HG02571 (cell line): ENCODE results near the gene IFITM2.
A peak's percentile ranks its signal among the peaks of the same experiment; 100 is the strongest.
"Not testable (repeated sequence)": the region's sequence is repeated elsewhere in the genome, so short reads cannot be mapped to it uniquely, and the experiment has no call there.

Source experiments
- ATAC-seq: cut with Tn5 transposase; IDR thresholded peaks from one replicate; pipeline ENCODE4 v1.9.1; 2021; ENCODE audit warnings: mild to moderate bottlenecking, moderate library complexity; ENCODE audit not compliant: unreplicated experiment

Gene IFITM2

DNA sequence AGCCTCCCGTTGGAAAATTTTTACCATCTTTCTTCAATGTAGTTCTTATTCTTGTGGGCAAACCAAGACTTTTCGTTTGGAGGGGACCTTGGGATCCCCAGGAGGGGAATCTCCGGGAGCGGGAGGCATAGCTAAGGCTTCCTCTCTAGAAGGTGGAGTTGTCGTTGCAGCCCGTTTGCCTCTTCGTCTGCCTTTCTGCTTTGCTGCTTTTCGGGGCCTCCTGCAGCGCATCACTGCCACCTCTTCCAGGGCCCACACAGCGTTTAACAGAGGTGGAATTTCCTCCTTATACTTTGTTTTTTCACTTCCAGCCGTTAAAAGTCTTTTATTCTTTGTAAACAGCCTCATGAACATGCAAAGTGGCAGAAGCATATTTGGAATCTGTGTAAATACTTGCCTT is 16.5 kb downstream of the IFITM2 start:
- ATAC-seq: no peak

DNA sequence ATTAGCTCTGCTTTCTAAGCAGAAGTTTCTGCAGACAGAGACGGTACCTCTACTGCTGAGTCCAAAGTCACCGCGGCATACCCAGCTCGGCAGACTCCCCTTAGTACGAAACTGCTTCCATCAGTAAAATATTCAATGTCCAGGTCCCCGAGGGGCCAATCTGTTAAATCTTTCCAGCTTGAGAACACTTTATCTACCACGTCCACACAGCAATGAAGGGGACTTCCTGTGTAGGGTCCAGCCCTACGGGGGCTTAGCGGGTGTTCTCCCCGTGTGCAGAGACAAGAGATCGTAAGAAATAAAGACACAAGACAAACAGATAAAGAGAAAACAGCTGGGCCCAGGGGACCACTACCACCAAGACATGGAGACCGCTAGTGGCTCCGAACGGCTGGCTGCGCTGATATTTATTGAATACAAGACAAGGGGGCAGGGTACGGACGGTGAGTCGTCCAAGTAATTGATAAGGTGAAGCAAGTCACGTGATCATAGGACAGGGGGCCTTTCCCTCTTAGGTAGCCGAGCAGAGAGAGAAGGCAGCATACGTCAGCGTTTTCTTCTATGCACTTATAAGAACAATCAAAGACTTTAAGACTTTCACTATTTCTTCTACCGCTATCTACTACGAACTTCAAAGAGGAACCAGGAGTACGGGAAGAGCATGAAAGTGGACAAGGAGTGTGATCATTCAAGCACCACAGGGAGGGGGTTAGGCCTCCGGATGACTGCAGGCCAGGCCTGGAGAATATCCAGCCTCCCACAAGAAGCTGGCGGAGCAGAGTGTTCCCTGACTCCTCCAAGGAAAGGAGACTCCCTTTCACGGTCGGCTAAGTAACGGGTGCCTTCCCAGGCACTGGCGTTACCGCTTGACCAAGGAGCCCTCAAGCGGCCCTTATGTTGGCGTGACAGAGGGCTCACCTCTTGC is 17.2 kb downstream of the IFITM2 start:
- ATAC-seq: not testable (repeated sequence)

DNA sequence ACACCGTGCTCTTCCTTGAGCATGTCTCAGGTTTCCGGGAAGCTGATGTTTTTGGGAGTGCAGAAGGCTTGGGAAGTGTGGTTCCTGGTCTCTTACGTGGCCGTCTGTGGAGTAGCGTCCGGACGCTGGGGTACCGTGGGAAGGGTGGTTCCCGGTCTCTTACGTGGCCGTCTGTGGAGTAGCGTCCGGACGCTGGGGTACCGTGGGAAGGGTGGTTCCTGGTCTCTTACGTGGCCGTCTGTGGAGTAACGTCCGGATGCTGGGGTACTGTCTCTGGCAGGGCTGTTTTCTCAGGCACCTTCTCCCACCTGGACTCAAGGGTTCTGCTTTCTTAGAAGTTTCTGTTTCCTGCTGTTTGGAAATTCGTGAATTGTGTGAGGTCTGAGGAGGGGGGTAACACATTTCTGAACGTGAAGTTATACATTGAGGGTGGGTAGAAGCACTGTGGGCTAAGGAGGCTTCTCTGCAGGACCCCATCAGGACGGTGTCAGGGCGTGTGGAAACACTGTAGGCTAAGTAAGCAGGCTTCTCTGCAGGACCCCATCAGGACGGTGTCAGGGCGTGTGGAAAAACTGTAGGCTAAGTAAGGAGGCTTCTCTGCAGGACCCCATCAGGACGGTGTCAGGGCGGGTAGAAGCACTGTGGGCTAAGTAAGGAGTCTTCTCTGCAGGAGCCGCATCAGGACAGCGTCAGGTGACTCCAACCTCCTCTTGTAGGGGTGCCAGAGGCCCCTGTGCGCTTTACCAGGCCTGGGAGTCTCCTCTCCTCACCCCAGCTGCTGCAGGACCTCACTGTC is 18.4 kb downstream of the IFITM2 start:
- ATAC-seq: no peak

DNA sequence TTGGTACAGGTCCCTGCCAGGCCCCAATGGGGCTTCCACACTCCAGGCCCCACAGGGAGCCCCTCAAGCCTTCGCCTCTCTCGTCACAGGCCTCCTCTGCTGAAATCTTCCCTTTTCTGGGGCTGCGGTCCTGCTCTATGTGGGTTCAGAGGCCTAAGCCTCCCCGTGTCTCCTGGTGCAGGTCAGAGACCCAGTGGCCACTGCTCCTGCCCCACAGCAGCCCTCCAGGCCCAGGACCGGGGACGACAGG is 18.9 kb downstream of the IFITM2 start:
- no peak for ATAC-seq

DNA sequence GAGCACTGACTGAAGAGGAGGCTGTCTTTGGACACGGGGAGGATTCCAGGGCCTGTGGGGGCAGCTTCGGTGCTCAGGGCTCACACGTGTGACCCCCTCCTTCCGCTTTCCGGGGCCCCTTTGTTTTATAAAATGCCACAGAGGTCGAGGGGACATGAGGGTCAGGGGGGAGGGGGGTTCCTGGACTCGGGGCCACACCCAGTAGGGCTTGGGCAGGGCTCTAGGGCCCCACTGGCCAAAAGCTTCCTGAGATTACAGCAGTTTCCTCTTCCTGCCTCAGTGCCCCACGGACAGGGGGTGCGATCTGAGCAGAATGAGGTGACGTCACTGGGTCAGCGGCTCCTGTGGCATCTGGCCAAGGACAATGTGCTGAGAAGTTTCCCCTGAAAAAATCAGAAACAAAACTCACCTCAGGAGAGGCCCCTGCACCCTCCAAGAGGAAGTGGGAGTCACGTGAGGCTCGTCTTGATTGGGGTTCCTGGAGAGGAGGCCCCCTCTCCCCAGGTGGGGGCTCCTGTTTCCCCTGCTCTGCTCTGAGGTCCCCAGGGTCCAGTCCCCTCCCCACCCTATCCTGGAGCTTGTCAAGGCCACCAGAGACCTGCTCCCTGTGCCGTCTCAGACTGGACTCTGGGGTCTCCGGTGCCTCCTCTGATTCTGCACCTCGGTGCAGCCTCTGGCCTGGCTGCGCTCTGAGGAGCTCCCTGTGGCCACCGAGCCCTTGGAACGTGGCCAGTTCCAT is 19.4 kb downstream of the IFITM2 start:
- peak; percentile 59 for ATAC-seq

DNA sequence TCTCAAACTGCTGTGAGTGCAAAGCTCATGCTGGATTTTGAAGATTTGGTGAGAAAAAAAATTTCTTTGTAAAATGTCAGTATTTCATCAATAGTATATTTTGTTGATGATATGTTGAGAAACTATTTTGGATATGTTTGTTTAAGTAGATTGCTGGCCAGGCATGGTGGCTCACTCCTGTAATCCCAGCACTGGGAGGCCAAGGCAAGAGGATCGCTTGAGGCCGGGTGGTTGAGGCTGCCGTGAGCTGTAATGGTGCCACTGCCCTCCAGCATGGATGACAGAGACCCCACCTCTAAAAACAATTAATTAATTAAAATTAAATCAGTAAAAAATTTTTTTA is 19.9 kb downstream of the IFITM2 start:
- no peak for ATAC-seq

DNA sequence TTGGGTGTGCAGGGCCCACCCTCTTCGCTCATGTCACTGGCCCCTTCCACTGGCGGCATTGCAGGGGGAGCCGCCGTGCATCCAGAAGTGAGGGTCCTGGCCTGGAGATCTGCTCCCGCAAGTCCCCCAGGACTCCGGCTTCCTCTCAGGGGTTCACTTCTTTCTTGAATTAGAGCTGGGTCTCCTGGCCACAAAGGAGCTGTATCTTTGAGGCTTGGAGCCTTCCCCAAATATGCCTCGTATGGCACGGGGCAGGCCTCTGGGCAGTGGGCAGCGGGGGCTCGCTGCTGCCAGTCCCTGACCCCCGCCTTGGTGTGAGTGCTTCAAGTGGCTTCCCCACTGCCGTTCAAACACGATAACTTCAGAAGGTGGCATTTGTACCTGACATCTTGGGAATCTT is 20.4 kb downstream of the IFITM2 start:
- ATAC-seq: no peak

DNA sequence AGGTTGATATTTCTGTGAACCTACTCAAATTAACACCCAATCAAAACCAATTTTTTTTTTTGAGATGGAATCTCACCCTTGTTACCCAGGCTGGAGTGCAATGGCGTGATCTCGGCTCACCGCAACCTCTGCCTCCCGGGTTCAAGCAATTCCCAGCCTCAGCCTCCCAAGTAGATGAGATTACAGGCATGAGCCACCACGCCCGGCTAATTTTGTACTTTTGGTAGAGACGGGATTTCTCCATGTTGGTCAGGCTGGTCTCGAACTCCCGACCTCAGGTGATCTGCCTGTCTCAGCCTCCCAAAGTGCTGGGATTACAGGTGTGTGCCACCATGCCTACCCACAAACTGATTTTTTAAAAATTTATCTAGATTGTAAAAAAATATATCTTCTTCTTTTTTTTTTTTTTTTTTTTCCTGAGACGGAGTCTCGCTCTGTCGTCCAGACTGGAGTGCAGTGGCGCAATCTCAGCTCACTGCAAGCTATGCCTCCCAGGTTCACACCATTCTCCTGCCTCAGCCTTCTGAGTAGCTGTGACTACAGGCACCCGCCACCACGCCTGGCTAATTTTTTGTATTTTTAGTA is 21.0 kb downstream of the IFITM2 start:
- not testable (repeated sequence) for ATAC-seq

DNA sequence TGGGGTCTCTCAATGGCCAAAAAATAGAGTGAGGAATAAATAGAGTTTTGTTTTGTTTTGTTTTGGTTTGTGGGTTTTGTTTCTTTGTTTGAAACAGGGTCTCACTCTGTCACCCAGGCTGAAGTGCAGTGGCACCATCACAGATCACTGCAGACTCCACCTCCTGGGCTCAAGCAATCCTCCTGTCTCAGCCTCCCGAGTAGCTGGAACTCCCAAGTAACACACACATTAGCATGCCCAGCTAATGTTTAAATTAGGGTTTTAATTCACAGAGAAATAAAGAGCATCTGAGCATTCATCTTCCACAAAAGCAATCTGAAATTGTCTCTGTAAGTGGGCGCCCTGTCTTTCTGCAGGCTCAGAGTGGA is 22.3 kb downstream of the IFITM2 start:
- ATAC-seq: no peak

DNA sequence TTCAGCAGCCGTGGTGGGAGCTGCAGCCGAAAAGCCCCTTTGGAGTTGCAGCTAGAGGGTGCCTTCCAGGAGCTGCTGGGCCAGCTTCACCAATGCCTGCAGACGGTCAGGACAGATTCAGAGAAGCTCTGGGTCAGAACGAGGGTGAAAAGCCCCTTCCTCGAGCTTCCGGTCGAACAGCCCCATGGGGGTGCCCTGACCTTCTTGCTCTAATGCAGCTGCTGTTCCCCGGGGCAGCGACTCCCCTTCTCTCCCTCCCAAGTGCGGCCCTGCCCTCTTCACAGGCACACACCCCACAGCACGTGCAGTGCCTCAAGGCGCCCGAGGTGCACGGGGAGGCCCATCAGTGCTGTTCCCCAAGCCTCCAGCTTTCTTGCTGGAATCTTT is 22.7 kb downstream of the IFITM2 start:
- ATAC-seq: no peak

DNA sequence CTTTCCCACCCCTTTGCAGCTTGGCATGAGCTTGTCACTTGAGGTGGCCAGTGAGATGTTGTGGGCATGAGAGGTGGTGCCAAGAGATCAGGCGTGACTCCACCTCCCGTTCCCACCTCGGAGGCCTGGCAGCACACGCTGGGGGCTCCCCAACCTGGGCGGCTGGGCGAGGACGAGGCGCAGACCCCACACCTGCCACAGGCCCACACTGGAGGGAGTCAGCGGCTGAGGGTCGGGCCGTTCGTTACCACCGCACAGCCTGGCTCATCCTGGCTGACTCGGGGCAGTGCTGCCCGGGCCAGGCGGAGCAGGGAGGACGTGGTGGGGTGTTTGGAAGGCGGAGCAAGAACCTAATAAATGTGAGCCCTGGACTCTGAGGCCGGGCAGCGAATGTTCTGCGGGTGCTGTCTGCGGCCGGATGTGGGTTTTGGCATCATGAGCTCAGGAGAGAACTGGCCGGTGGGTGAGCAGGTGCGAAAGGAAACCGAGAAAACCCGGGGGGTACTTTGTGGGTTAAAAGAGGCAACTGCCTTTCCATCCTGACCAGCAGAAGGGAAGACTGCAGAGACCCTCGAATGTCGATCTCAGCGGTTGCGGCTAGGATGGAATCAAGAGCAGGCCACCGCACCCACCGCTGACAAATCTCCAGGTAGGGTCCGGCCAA is 23.2 kb downstream of the IFITM2 start:
- no peak for ATAC-seq

DNA sequence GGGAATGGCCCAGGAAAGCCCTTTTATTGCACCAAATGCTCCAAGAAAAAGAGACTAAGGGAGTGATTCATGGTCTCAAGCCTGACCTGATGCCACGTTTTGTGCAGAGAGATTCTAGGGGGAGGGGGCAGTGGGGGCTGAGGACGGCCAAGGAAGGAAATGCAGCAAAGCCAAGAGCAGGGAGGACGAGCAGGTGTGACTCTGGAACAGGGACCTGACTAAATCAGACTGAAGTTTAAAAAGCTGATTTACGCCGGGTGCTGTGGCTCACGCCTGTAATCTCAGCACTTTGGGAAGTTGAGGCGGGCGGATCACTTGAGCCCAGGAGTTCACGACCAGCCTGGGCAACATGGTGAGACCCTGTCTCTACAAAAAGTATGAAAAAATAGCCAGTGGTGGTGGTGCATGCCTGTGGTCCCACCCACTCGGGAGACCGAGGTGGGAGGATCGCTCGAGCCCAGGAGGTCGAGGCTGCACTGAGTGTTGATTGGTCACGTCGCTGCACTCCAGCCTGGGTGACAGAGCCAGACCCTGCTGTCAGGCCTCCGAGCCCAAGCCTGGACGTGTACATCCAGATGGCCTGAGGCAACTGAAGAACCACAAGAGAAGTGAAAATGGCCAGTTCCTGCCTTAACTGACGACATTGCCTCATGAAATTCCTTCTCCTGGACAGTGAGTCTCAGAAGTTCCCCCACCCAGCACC is 23.9 kb downstream of the IFITM2 start:
- ATAC-seq: no peak

DNA sequence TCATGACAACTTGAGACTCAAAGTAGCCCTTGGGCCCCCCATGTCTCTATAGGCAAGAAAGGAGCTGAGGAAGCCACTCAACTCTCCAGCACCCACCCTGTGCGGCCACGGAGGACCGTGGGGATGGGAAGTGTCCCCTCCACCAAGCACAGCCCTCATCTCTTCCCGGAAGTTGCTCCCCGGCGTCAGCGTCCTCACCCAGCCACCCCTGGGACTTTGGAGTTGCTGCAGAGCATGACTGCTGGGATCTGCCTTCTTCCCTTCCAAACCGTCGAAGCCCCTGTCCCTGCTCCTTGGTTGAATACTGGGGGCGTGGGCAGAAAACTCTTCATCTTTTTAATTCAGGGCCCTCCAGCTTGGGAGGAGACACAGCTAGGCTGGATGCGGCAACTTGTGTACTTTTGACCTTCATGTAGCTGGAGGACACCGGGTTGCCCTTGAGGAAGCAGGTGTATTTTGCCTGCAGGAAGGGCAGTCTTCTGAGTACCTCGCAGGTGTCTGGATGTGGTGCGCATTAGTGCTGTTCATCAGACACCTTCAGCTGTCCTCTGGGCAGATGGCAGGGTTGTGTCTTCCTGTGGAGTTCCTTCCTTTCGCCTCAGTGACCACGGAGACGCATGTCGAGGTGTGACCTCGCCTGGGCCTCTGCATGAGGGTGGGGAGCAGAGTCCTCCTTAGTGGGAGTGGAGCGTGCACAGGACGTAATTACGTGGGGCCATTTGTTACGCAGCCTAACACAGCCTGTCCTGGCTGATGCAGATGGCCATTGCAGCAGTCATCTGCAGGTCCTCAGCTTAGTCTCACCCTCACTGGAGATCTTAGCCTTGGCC is 25.2 kb downstream of the IFITM2 start:
- no peak for ATAC-seq

DNA sequence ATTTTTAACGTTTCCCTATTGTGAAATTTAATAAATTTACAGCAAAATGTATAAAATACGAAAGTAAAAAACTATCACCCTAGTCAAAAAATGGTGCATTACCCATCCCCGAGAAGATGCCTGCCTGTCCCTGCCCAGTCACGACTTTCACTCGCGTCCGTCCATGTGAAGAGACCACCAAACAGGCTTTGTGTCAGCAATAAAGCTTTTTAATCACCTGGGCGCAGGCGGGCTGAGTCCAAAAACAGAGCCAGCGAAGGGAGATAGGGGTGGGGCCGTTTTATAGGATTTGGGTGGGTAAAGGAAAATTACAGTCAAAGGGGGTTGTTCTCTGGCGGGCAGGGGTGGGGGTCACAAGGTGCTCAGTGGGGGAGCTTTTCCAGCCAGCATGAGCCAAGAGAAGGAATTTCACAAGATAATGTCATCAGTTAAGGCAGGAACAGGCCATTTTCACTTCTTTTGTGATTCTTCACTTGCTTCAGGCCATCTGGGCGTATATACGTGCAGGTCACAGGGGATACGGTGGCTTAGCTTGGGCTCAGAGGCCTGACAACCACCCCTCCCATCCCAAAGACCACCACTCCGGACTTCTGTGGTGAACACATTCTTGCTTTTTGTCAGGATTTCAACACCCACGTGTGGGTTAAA is 26.1 kb downstream of the IFITM2 start:
- ATAC-seq: not testable (repeated sequence)

DNA sequence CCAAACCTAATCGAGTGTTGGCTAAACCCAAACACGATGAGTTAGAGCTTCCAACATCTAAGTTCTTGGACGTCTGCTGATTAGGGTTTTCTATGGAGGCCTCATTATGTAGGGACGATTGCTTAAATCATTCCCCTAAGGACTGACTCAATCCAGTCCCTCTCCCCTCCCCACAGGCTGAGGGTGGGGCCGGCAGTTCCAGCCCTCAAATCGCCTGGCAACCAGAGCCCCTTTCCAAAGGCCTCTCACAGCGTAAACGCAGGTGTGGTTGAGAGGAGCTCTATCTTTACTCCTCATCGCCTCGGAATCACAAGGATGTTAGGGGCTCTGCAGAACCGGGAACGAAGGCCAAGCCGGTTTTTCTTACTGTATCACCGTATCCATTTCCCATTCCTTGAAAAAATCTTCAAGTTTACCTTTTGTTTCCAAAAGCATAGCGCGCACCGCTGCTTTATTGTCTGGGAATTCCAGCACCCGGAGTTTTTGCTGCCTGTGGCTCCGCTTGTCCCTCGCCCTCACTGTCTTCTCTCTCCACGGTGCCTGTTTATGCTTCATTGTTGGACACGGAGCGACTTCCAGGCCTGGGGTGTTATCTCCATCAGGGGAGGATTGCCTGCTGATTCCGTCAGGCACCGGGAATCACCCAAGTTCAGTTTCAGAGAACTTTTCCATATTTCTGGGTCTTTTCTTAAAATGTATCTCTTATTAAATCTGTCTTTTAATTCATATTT is 26.8 kb downstream of the IFITM2 start:
- no peak for ATAC-seq

DNA sequence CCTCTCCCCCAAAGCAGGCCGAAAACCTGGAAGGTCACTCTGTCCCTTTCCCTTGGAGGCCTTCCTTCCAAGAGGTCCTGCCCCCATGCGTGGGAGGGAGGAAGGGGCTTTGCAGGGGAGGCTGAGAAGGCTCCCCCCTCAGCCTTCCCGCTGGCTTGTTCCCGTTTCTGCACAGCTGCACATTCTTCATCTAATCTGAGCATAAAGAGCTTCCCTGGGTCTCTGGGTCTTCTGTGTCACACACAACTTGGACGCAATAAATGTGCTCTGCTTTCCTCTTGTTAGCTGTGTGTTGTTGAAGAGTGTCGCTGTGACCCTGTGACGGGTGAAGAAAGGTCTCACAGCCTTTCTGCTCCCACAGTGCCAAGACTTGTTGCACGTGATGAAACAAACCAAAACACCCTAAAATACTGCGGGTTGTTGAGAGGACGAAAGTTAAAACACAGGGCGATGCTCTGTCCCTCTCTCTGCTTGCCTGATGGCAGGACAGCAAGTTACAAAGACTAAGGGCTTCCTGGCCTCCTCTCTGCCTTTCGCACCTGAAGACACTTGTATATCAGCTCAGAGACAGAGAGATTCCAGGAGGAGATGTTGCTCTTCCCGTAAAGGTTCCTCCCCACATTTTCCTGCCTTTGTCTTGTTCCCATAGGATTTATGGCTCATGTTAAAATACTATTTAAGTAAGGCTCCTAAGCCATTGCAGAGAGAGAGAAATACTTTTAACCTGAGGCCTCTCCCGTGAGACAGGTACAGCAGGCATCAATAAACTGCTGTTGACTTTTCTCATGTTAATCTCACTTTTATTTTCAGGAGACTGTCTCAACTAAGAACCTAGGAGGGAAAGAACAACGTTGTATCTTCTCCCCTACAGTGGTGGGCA is 28.4 kb downstream of the IFITM2 start:
- no peak for ATAC-seq

DNA sequence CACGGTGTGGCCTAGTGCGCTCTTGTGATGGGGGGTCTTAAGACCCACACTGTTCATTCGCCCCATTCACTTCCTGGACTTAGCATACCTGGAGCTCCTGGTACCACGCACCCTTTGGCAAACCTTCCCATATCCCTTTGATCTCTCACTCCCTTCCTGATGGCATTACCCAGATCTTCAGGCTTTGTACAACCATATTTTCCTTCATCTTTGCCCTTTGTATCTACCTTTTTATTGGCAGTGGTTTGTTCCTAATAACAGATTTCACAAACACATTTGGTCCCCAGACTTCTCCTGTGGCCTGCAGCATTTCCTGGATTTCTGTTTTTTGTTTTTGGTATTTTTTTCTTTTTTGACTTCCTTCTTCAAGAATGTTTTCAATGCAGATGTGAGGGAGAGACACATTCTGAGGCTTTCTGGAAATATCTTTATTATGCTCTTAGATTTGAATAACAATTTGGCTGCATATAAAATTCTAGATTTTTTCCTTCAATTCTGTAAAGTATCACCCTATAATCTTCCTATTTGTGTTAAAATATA is 29.1 kb downstream of the IFITM2 start:
- ATAC-seq: no peak
